Uterus (tissue), 2 donors: Measurements from ENCODE around the gene SUPT20H.

Source experiments
- CTCF ChIP-seq, 4 experiments: fragments of 200-600 bp in 2 of 4; fragments of 450-650 bp in 2 of 4; sonication (generic) in 2 of 4; IDR thresholded peaks; one replicate each; pipeline ENCODE4 v1.5.1; 2016 to 2019; ENCODE audit warnings: antibody characterized with exemption in 4 of 4, mild to moderate bottlenecking in 2 of 4, moderate library complexity in 1 of 4
- POLR2A ChIP-seq, 2 donors: fragments of 450-650 bp; IDR thresholded peaks; one replicate each; pipeline ENCODE4 v1.6.1; 2016; ENCODE audit warnings: antibody characterized with exemption in 2 of 2, mild to moderate bottlenecking in 1 of 2, moderate library complexity in 1 of 2

- TF ChIP-seq CTCF (IDR thresholded peaks at IDR 0.05) (no peak), POLR2A (IDR thresholded peaks at IDR 0.05) (no peak)
These were observed 22.2 kb downstream of the SUPT20H start for GRCh38 chr13:37037241-37037640.
